ENCODE measurements around the gene CNTNAP2. TPM values are rescaled to one million over a fixed set of nuclear protein-coding genes. Genes with fewer than 3 reads are reported as not detected.
A peak's percentile ranks its signal among the peaks of the same experiment; 100 is the strongest.

The CNTNAP2 gene
- total RNA-seq, 1 experiment from 2014 or later = 64.5 TPM

- Histone ChIP-seq H3K23ac (ENCODE audit: insufficient read length, low read depth, low read length) (no peak overlapping the region), H3K4me1 (ENCODE audit: insufficient read depth, low read length) (no peaks in the 10 kb centered on the region), H3K56ac (ENCODE audit: insufficient read length, low read depth, low read length) (no peak overlapping the region), H4K5ac (ENCODE audit: insufficient read length, low read depth, low read length) (no peak overlapping the region), H3K4me2 (ENCODE audit: insufficient read depth, insufficient read length, low read length) (no peak overlapping the region), H3K9me3 (ENCODE audit: control insufficient read depth, low read depth, low read length) (no peaks in the 10 kb centered on the region), H3T11ph (ENCODE audit: low read length) (no peak overlapping the region), H2BK120ac (ENCODE audit: low read depth, low read length, poor library complexity, severe bottlenecking) (no peak overlapping the region), H2BK15ac (ENCODE audit: low read depth, low read length) (no peak overlapping the region), H3K14ac (ENCODE audit: insufficient read depth, low read length) (no peak overlapping the region), H2BK12ac (ENCODE audit: insufficient read length, low read depth, low read length) (no peak overlapping the region), H3K23me2 (ENCODE audit: insufficient read length, low read depth, low read length, poor library complexity, severe bottlenecking) (no peaks in the 10 kb centered on the region), H3K18ac (ENCODE audit: insufficient read length, low read depth, low read length) (no peak overlapping the region), H3K4ac (ENCODE audit: low read depth, low read length) (no peak overlapping the region), H2AK5ac (ENCODE audit: insufficient read length, low read length) (no peak overlapping the region), H3K9ac (ENCODE audit: extremely low read depth, insufficient read length, low read length) (no peak overlapping the region), H4K91ac (ENCODE audit: insufficient read length, low read depth, low read length) (no peak overlapping the region), H2AFZ (ENCODE audit: low read length) (no peak overlapping the region), H2BK20ac (ENCODE audit: low read depth, low read length, poor library complexity, severe bottlenecking) (no peak overlapping the region), H2BK5ac (ENCODE audit: insufficient read length, low read length) (no peak overlapping the region), H3K79me2 (ENCODE audit: insufficient read depth, low read length) (no peaks in the 10 kb centered on the region), H3K27me3 (ENCODE audit: insufficient read depth, low read length) (no peaks in the 10 kb centered on the region), H3K79me1 (ENCODE audit: insufficient read depth, low read depth, low read length, poor library complexity, severe bottlenecking) (no peaks in the 10 kb centered on the region), H4K20me1 (ENCODE audit: control insufficient read depth, insufficient read depth, insufficient read length) (no peaks in the 10 kb centered on the region), H3K27ac (ENCODE audit: insufficient read length, low read depth, low read length) (no peak overlapping the region), H4K8ac (replicated peaks; ENCODE audit: insufficient read length, low read depth, low read length) (no peak overlapping the region)
- peaks cover 14 to 18% of the 10 kb centered on the region in 2 experiments; a peak in 4 of 5 replicates for H3K9me3 Mint-ChIP-seq
- TF ChIP-seq CTCF (conservative IDR thresholded peaks at IDR 0.05) = peak; percentile 88
- H3K4me3 Mint-ChIP-seq = no peak overlapping the region
- WGBS (ENCODE audit: extremely low coverage, insufficient read length, low lambda C conversion rate) = no CpG with 5 or more reads among the region's 3 CpGs
- peak; percentile 64 for DNase-seq
- H3K27me3 Mint-ChIP-seq (ENCODE audit: low read depth) = peaks cover 3% of the 10 kb centered on the region
- peak overlapping the region in 1 of 3 experiments; percentile 78; a peak in 1 of 7 replicates for H3K27ac Mint-ChIP-seq
- peaks cover 2 to 10% (median 7%) of the 10 kb centered on the region in 3 experiments; a peak in 5 of 7 replicates for H3K36me3 Mint-ChIP-seq (ENCODE audit: insufficient read depth in 1 of 3, low read depth in 3 of 3)
- H3K4me1 Mint-ChIP-seq = peaks cover 0 to 3% of the 10 kb centered on the region in 2 experiments; a peak in 3 of 4 replicates
Measured at GRCh38 chr7:148084138-148084537, 1967.5 kb downstream of the CNTNAP2 start.
